Measurements from ENCODE around the gene CARMIL1. TPM values are rescaled to one million over a fixed set of nuclear protein-coding genes. Genes with fewer than 3 reads are reported as not detected.

Gene CARMIL1
- total RNA-seq, 1 experiment from 2014 or later: 25.2 TPM

- H3K4me3 Mint-ChIP-seq (ENCODE audit: unreplicated experiment): peak overlapping the region; percentile 6
- peaks cover 4% of the 10 kb centered on the region for H3K36me3 Mint-ChIP-seq (ENCODE audit: insufficient read depth, unreplicated experiment)
- H3K27me3 Mint-ChIP-seq (ENCODE audit: insufficient read depth, unreplicated experiment): no peaks in the 10 kb centered on the region
- DNase-seq (ENCODE audit: unreplicated experiment): no peak
- intact Hi-C loops (cut with micrococcal nuclease): no loop called here
- no peak overlapping the region for H3K27ac Mint-ChIP-seq (ENCODE audit: low read depth, unreplicated experiment)
- POLR2A ChIA-PET: interaction anchor here (0.6 to 1.2 kb wide), 5 partner anchors 14 to 130 kb away, joined by 3 to 5 read pairs (median 3); partner anchors contain the start of gene CARMIL1
- no peak for TF ChIP-seq CTCF (IDR thresholded peaks at IDR 0.05; ENCODE audit: unreplicated experiment)
- no peaks in the 10 kb centered on the region for H3K9me3 Mint-ChIP-seq (ENCODE audit: unreplicated experiment)
- no peaks in the 10 kb centered on the region for H3K4me1 Mint-ChIP-seq (ENCODE audit: insufficient read depth, unreplicated experiment)
- CTCF ChIA-PET: interaction anchor here (1.2 to 1.3 kb wide), 2 partner anchors 86 to 138 kb away, joined by 5 to 6 read pairs; no protein-coding TSS in a partner anchor
- BruUV-seq (replicated peaks): no TSS peak
These were observed 124.9 kb downstream of the CARMIL1 start for GRCh38 chr6:25404091-25404490.

- Mint-ChIP-seq H3K27ac (ENCODE audit: low read depth, unreplicated experiment) (no peak overlapping the region), H3K36me3 (ENCODE audit: insufficient read depth, unreplicated experiment) (peaks cover 4% of the 10 kb centered on the region), H3K4me1 (ENCODE audit: insufficient read depth, unreplicated experiment) (no peaks in the 10 kb centered on the region), H3K4me3 (ENCODE audit: unreplicated experiment) (no peak overlapping the region), H3K27me3 (ENCODE audit: insufficient read depth, unreplicated experiment) (no peaks in the 10 kb centered on the region), H3K9me3 (ENCODE audit: unreplicated experiment) (no peaks in the 10 kb centered on the region)
- TF ChIP-seq CTCF (IDR thresholded peaks at IDR 0.05; ENCODE audit: unreplicated experiment): no peak
- POLR2A ChIA-PET: interaction anchor here (0.6 to 0.7 kb wide), 2 partner anchors 35 to 60 kb away, joined by 3 read pairs; no protein-coding TSS in a partner anchor
- BruUV-seq (replicated peaks): no TSS peak
- intact Hi-C loops (cut with micrococcal nuclease): no loop called here
- peak; percentile 9 for DNase-seq (ENCODE audit: unreplicated experiment)
- CTCF ChIA-PET: interaction anchor here (1.0 kb wide), 1 partner anchor 38 kb away, joined by 5 read pairs; no protein-coding TSS in a partner anchor
These were observed 125.6 kb downstream of the CARMIL1 start for GRCh38 chr6:25404693-25405169.

GRCh38 chr6:25405442-25405841 is 126.3 kb downstream of the CARMIL1 start:
- no peaks in the 10 kb centered on the region for H3K36me3 Mint-ChIP-seq (ENCODE audit: insufficient read depth, unreplicated experiment)
- no peak for TF ChIP-seq CTCF (IDR thresholded peaks at IDR 0.05; ENCODE audit: unreplicated experiment)
- no peaks in the 10 kb centered on the region for H3K27me3 Mint-ChIP-seq (ENCODE audit: insufficient read depth, unreplicated experiment)
- no peak overlapping the region for H3K4me3 Mint-ChIP-seq (ENCODE audit: unreplicated experiment)
- ChIA-PET POLR2A (interaction anchor here (1.0 kb wide), 1 partner anchor 53 kb away, joined by 3 read pairs; no protein-coding TSS in a partner anchor), CTCF (interaction anchor here (0.6 to 1.0 kb wide), 2 partner anchors 39 to 64 kb away, joined by 4 to 5 read pairs; no protein-coding TSS in a partner anchor)
- no peaks in the 10 kb centered on the region for H3K4me1 Mint-ChIP-seq (ENCODE audit: insufficient read depth, unreplicated experiment)
- no peak for DNase-seq (ENCODE audit: unreplicated experiment)
- BruUV-seq (replicated peaks): no TSS peak
- intact Hi-C loops (cut with micrococcal nuclease): no loop called here
- no peaks in the 10 kb centered on the region for H3K9me3 Mint-ChIP-seq (ENCODE audit: unreplicated experiment)
- no peak overlapping the region for H3K27ac Mint-ChIP-seq (ENCODE audit: low read depth, unreplicated experiment)

- no peaks in the 10 kb centered on the region for H3K36me3 Mint-ChIP-seq (ENCODE audit: insufficient read depth, unreplicated experiment)
- H3K9me3 Mint-ChIP-seq (ENCODE audit: unreplicated experiment): no peaks in the 10 kb centered on the region
- intact Hi-C loops (cut with micrococcal nuclease): no loop called here
- no TSS peak for BruUV-seq (replicated peaks)
- DNase-seq (ENCODE audit: unreplicated experiment): no peak
- H3K4me3 Mint-ChIP-seq (ENCODE audit: unreplicated experiment): no peak overlapping the region
- no peak overlapping the region for H3K27ac Mint-ChIP-seq (ENCODE audit: low read depth, unreplicated experiment)
- TF ChIP-seq CTCF (IDR thresholded peaks at IDR 0.05; ENCODE audit: unreplicated experiment): no peak
- H3K27me3 Mint-ChIP-seq (ENCODE audit: insufficient read depth, unreplicated experiment): no peaks in the 10 kb centered on the region
- ChIA-PET CTCF (no interaction called here), POLR2A (no interaction called here)
- H3K4me1 Mint-ChIP-seq (ENCODE audit: insufficient read depth, unreplicated experiment): no peaks in the 10 kb centered on the region
These were observed 128.3 kb downstream of the CARMIL1 start for GRCh38 chr6:25407431-25407830.
